Activated CD4-positive, alpha-beta memory T cell treated with anti-CD3 and anti-CD28 coated beads for 36 hours (primary cell): ENCODE measurements around the gene CLCN1. TPM values are rescaled to one million over a fixed set of nuclear protein-coding genes. Genes with fewer than 3 reads are reported as not detected.

Experiments
- CTCF ChIA-PET: fragments of 350-600 bp; sonication (Branson Sonifier 250); formaldehyde crosslinking; loops from one replicate; lab custom pipeline; 2021; ENCODE audit warnings: antibody characterized with exemption, inconsistent platforms; lab: Charles Lee
- POLR2A ChIA-PET: fragments of 350-600 bp; sonication (Branson Sonifier 250); formaldehyde crosslinking; loops from one replicate; lab custom pipeline; 2021; ENCODE audit warnings: antibody characterized with exemption; lab: Charles Lee
- DNase-seq: peaks from one replicate; pipeline ENCODE4 v3.0.0-alpha.2; 2020
- H3K27ac Mint-ChIP-seq: one replicate; pipeline ENCODE4 v1.8.0; 2021; ENCODE audit warnings: mixed read lengths
- H3K27me3 Mint-ChIP-seq: one replicate; pipeline ENCODE4 v1.8.0; 2021; ENCODE audit warnings: mixed read lengths
- H3K36me3 Mint-ChIP-seq: one replicate; pipeline ENCODE4 v1.8.0; 2021; ENCODE audit warnings: mixed read lengths
- H3K4me1 Mint-ChIP-seq: one replicate; pipeline ENCODE4 v1.8.0; 2021; ENCODE audit warnings: low read depth, mixed read lengths
- H3K4me3 Mint-ChIP-seq: one replicate; pipeline ENCODE4 v1.8.0; 2021; ENCODE audit warnings: mild to moderate bottlenecking, mixed read lengths
- H3K9me3 Mint-ChIP-seq: one replicate; pipeline ENCODE4 v1.8.0; 2021; ENCODE audit warnings: mixed read lengths
- intact Hi-C: fragments of 100-400 bp; cut with micrococcal nuclease; formaldehyde crosslinking; loops from one replicate; pipeline ENCODE4 v1.15.1; 2023
- total RNA-seq, 2 experiments: library from RNA; stranded (reverse); gene quantifications; one replicate each; pipeline ENCODE4 v1.2.3, GENCODE V29; 2021

CLCN1 gene
- total RNA-seq, 2 experiments from 2014 or later: 0.17 TPM; not detected in 1

DNA sequence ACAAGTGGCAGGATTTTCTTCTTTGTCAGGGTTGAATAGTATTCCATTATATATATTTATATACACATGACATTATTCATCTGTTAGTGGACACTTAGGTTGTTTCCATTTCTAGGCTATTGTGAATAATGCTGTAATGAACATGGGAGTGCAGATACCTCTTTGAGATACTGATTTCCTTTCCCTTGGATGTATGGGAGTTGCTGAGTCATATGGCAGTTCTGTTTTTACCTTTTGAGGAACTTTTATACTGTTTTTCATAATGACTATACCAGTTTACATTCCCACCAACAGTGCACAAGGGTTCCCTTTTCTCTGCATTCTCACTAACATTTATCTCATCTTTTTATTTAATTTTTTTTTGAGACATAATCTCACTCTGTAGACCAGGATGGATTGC is 1.8 kb upstream of the CLCN1 start:
- ChIA-PET POLR2A (no interaction called here), CTCF (no interaction called here)
- Mint-ChIP-seq H3K27me3 (no peaks in the 10 kb centered on the region), H3K4me3 (no peak overlapping the region), H3K27ac (no peak overlapping the region), H3K9me3 (no peaks in the 10 kb centered on the region), H3K36me3 (peaks cover 6% of the 10 kb centered on the region), H3K4me1 (peaks cover 17% of the 10 kb centered on the region)
- no peak for DNase-seq
- intact Hi-C loops: loop anchor here (5.0 kb wide), 1 partner anchor 103 kb away; no protein-coding TSS in a partner anchor

GRCh38 chr7:143316492-143316891 is 581 bp downstream of the CLCN1 start:
- Mint-ChIP-seq H3K36me3 (no peaks in the 10 kb centered on the region), H3K4me1 (no peaks in the 10 kb centered on the region), H3K4me3 (no peak overlapping the region), H3K9me3 (no peaks in the 10 kb centered on the region), H3K27me3 (no peaks in the 10 kb centered on the region), H3K27ac (no peak overlapping the region)
- intact Hi-C loops: no loop called here
- ChIA-PET CTCF (interaction anchor here (0.9 to 2.1 kb wide), 2 partner anchors 17 to 100 kb away, joined by 3 to 6 read pairs; no protein-coding TSS in a partner anchor), POLR2A (no interaction called here)
- no peak for DNase-seq

DNA sequence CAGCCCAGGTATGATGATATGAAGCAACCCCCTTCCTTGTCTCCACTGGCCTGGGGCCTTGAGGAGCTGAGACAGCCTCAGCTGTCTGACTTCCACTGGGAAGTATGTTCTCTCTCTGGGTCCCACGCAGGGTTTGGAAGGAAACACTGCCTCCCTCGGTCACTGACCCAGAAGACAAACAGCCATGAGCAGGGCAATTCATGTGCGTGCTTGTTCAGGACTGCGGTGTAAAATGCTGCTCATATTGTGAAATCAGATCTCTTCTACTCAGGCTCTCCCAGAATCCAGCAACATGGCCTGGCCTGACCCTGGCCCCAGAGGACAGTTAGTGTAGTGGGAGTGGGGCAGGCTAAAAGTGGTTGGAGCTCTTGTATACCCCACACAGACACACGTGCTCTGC is 2.8 kb downstream of the CLCN1 start:
- no peak for DNase-seq
- H3K36me3 Mint-ChIP-seq: no peaks in the 10 kb centered on the region
- H3K27me3 Mint-ChIP-seq: no peaks in the 10 kb centered on the region
- H3K4me3 Mint-ChIP-seq: no peak overlapping the region
- ChIA-PET CTCF (interaction anchor here (0.8 to 1.5 kb wide), 4 partner anchors 9 to 19 kb away, joined by 3 to 5 read pairs (median 4); no protein-coding TSS in a partner anchor), POLR2A (no interaction called here)
- intact Hi-C loops: no loop called here
- H3K9me3 Mint-ChIP-seq: no peaks in the 10 kb centered on the region
- no peak overlapping the region for H3K27ac Mint-ChIP-seq
- H3K4me1 Mint-ChIP-seq: no peaks in the 10 kb centered on the region

GRCh38 chr7:143320620-143321019 is 4.7 kb downstream of the CLCN1 start:
- H3K27me3 Mint-ChIP-seq: no peaks in the 10 kb centered on the region
- no peak overlapping the region for H3K27ac Mint-ChIP-seq
- peaks cover 8% of the 10 kb centered on the region for H3K4me1 Mint-ChIP-seq
- DNase-seq: no peak
- H3K9me3 Mint-ChIP-seq: no peaks in the 10 kb centered on the region
- ChIA-PET CTCF (no interaction called here), POLR2A (no interaction called here)
- intact Hi-C loops: no loop called here
- H3K36me3 Mint-ChIP-seq: no peaks in the 10 kb centered on the region
- no peak overlapping the region for H3K4me3 Mint-ChIP-seq

GRCh38 chr7:143321242-143321641 is 5.3 kb downstream of the CLCN1 start:
- ChIA-PET POLR2A (no interaction called here), CTCF (interaction anchor here (0.9 kb wide), 1 partner anchor 96 kb away, joined by 3 read pairs; no protein-coding TSS in a partner anchor)
- no peak overlapping the region for H3K4me3 Mint-ChIP-seq
- intact Hi-C loops: no loop called here
- no peak overlapping the region for H3K27ac Mint-ChIP-seq
- H3K4me1 Mint-ChIP-seq: peaks cover 8% of the 10 kb centered on the region
- no peaks in the 10 kb centered on the region for H3K9me3 Mint-ChIP-seq
- H3K27me3 Mint-ChIP-seq: no peaks in the 10 kb centered on the region
- no peak for DNase-seq
- no peaks in the 10 kb centered on the region for H3K36me3 Mint-ChIP-seq

GRCh38 chr7:143321734-143322133 is 5.8 kb downstream of the CLCN1 start:
- no peaks in the 10 kb centered on the region for H3K36me3 Mint-ChIP-seq
- ChIA-PET POLR2A (no interaction called here), CTCF (interaction anchor here (0.9 kb wide), 1 partner anchor 95 kb away, joined by 3 read pairs; no protein-coding TSS in a partner anchor)
- peaks cover 8% of the 10 kb centered on the region for H3K4me1 Mint-ChIP-seq
- DNase-seq: peak; percentile 25
- no peaks in the 10 kb centered on the region for H3K27me3 Mint-ChIP-seq
- intact Hi-C loops: no loop called here
- no peaks in the 10 kb centered on the region for H3K9me3 Mint-ChIP-seq
- H3K4me3 Mint-ChIP-seq: no peak overlapping the region
- H3K27ac Mint-ChIP-seq: no peak overlapping the region

DNA sequence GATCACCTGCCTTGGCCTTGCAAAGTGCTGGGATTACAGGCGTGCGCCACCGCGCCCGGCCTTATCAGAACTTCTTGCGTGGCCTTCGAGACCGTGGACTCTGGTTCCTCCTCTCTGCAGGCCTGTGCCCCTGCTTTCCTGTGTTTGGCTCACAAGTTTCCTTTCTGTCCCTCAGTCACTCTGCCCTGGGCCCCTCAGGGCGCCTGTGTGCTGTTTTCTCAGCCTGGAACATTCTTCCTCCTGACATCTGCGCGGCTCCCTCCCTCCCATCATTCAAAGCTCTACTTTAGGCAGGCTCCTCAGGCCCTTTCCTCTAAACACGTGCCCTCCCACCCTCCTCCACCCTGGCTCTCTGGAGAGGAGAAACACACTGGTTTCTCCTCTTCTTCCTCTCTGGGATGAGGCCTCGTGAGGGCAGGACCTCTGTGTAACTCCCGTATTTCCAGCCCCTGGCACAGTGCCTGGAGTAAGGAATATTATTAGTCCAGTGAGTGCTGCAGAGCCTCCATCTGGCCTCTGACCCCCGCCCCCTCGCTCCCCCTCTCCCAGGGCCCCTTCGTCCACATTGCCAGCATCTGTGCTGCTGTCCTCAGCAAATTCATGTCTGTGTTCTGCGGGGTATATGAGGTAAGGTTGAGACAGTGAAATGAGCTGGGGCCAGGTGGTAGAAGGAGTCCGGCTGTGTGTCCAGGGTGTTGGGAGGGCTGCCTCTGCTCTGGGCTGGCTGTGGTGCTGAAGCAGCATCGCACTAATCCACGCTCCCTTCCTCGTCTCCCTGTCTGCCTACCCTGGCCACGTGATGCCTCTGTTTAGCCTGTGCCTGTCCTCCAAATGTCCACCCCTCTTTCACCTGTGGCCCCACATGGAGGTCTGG is 7.1 kb downstream of the CLCN1 start:
- POLR2A ChIA-PET: no interaction called here
- no peak overlapping the region for H3K27ac Mint-ChIP-seq

DNA sequence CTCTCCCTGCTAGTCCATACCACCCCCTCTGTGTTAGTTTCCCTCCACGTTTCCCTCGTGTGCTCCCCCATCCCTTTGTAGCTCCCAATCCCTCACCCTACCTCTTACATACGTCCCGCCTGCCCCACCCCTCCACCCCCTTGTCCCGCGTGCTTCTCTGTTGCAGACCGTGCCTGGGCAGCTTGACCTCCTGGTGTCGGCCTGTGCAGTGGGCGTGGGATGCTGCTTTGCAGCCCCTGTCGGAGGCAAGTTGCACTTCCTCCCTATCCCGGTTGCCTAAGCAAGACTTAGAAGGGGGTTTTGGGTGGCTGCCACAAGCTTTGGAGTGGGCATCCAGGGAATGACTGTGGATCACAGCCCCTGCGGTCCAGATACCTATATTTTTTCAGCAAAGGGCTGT is 7.7 kb downstream of the CLCN1 start:
- DNase-seq: no peak
- Mint-ChIP-seq H3K4me3 (no peak overlapping the region), H3K27ac (no peak overlapping the region), H3K4me1 (peaks cover 8% of the 10 kb centered on the region), H3K36me3 (no peaks in the 10 kb centered on the region), H3K9me3 (no peaks in the 10 kb centered on the region), H3K27me3 (no peaks in the 10 kb centered on the region)
- CTCF ChIA-PET: interaction anchor here (0.7 kb wide), 1 partner anchor 14 kb away, joined by 3 read pairs; no protein-coding TSS in a partner anchor
- POLR2A ChIA-PET: no interaction called here
- intact Hi-C loops: no loop called here

More for the DNA sequence above, 7.1 kb downstream of the CLCN1 start:
- intact Hi-C loops: no loop called here
- CTCF ChIA-PET: interaction anchor here (0.7 kb wide), 1 partner anchor 13 kb away, joined by 3 read pairs; no protein-coding TSS in a partner anchor
- no peak for DNase-seq
- peaks cover 8% of the 10 kb centered on the region for H3K4me1 Mint-ChIP-seq
- H3K36me3 Mint-ChIP-seq: no peaks in the 10 kb centered on the region
- H3K4me3 Mint-ChIP-seq: no peak overlapping the region
- no peaks in the 10 kb centered on the region for H3K9me3 Mint-ChIP-seq
- no peaks in the 10 kb centered on the region for H3K27me3 Mint-ChIP-seq

DNA sequence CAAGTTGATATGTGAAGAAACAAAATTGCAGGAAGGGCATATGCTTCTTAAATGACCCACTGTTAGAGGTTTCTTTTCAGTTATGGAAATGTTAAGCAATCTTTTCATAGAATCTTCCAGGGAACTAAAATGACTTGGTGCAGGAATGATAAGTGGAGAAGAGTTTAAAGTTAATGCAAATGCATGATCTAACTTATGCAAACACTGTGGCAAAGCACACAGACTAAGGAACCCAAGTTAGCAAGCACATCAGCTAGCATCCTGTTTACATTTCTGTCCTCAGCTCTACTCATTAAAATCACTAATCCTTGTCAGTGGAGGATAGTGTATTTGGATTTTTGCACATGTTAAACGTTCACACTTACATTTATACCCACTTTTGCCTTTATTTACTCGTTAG is 9.3 kb downstream of the CLCN1 start:
- Mint-ChIP-seq H3K27ac (no peak overlapping the region), H3K4me1 (peaks cover 8% of the 10 kb centered on the region), H3K27me3 (no peaks in the 10 kb centered on the region), H3K36me3 (no peaks in the 10 kb centered on the region), H3K4me3 (no peak overlapping the region), H3K9me3 (no peaks in the 10 kb centered on the region)
- CTCF ChIA-PET: no interaction called here
- DNase-seq: no peak
- POLR2A ChIA-PET: no interaction called here
- intact Hi-C loops: no loop called here

GRCh38 chr7:143327903-143328302 is 12.0 kb downstream of the CLCN1 start:
- Mint-ChIP-seq H3K27ac (no peak overlapping the region), H3K4me3 (no peak overlapping the region), H3K4me1 (peaks cover 8% of the 10 kb centered on the region), H3K36me3 (no peaks in the 10 kb centered on the region), H3K27me3 (no peaks in the 10 kb centered on the region), H3K9me3 (no peaks in the 10 kb centered on the region)
- DNase-seq: no peak
- CTCF ChIA-PET: interaction anchor here (1.1 to 1.5 kb wide), 3 partner anchors 9 to 18 kb away, joined by 3 to 4 read pairs (median 3); no protein-coding TSS in a partner anchor
- intact Hi-C loops: no loop called here
- POLR2A ChIA-PET: no interaction called here

DNA sequence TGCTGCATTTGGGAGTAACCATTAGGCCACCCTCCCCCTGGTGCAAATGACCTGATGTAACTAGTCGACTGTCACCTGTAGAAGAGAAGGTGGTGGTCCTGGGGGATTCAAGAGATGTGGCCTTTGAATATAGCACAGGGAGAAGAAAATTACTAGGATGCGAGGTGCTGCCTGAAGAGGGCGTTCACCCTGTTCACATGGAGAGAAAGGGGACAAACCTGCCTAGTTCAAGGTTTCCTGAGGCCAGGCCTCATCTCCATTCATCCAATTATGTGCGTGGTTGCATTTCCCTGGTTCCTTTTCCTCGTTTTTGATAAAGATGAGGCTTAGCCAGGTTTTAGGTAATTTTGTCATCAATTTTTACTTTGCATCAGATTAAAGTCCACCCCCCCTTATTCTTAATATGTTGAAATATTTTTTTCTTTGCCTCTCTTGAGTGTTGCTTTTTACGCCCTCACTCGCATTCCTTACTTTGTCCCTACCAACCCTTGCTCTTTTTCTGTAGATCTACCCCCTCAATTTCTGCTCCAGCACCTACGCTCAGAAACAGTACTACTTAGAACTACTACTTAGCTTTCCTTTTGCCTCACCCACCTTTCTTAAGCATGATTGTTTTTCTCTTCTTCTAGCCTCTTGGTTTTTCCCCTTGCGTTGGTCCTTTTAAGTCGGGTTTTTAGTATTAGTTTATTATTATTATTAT is 13.7 kb downstream of the CLCN1 start:
- ChIA-PET POLR2A (no interaction called here), CTCF (interaction anchor here (0.7 kb wide), 1 partner anchor 30 kb away, joined by 3 read pairs; no protein-coding TSS in a partner anchor)
- Mint-ChIP-seq H3K9me3 (no peaks in the 10 kb centered on the region), H3K27me3 (no peaks in the 10 kb centered on the region), H3K36me3 (no peaks in the 10 kb centered on the region), H3K4me3 (no peak overlapping the region), H3K4me1 (peaks cover 8% of the 10 kb centered on the region), H3K27ac (no peak overlapping the region)
- no peak for DNase-seq
- intact Hi-C loops: no loop called here

DNA sequence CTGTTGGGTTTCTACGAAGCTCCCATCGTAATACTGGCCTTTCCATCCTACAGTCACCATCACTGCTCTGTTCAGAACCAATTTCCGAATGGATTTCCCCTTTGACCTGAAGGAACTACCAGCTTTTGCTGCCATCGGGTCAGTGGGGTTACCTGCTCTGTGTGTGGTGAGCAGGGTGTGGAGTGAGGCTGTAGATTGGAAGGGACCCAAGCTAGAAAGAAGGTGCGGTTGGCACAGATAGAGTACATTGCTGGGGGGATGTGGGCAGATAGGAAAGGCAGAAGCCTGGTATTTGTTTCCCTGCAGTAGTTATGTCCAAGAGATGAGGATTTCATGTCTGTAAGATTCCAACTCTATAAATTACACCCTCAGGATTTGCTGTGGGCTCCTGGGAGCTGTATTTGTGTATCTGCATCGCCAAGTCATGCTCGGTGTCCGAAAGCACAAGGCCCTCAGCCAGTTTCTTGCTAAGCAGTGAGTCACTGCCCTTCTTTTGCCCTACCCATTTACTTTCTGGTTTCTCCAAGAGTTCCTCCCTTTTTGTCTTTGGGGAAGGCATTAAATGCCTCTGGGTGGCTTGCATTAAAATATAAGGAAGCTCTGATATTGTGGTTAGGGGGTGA is 15.4 kb downstream of the CLCN1 start:
- peaks cover 7% of the 10 kb centered on the region for H3K27me3 Mint-ChIP-seq
- no peak overlapping the region for H3K4me3 Mint-ChIP-seq
- ChIA-PET CTCF (interaction anchor here (1.0 kb wide), 1 partner anchor 116 kb away, joined by 3 read pairs; no protein-coding TSS in a partner anchor), POLR2A (no interaction called here)
- H3K4me1 Mint-ChIP-seq: no peaks in the 10 kb centered on the region
- intact Hi-C loops: no loop called here
- no peaks in the 10 kb centered on the region for H3K36me3 Mint-ChIP-seq
- DNase-seq: no peak
- H3K27ac Mint-ChIP-seq: no peak overlapping the region
- no peaks in the 10 kb centered on the region for H3K9me3 Mint-ChIP-seq
